Muscle of arm (tissue), 14 donors: ENCODE results near the gene B9D1. TPM values are rescaled to one million over a fixed set of nuclear protein-coding genes. Genes with fewer than 3 reads are reported as not detected.

Experiments used
- DNase-seq: peaks from one replicate; pipeline ENCODE4 v3.0.0-alpha.2; 2013
- long read RNA-seq, 11 donors: transcript quantifications; one replicate each; lab custom pipeline, GENCODE V29; 2026
- polyA plus RNA-seq, 12 donors: library from polyadenylated mRNA; unstranded; fragments of 120-200 nt; gene quantifications; one replicate each; pipeline ENCODE4 v1.2.1, GENCODE V29; 2013; ENCODE audit not compliant: insufficient read length in 12 of 12

Gene B9D1
- 10 to 100 TPM in 1 of 12 donors, 1 to 10 TPM in 9, not detected in 2; 4.8 to 11.5 (median 6.2) TPM for polyA plus RNA-seq
- long read RNA-seq, donor 1, transcript B9D1-201 (7 exons, 908 nt), result major isoform, 5 of 9 reads
- long read RNA-seq, donor 1, partial matches to known transcripts, result 0 of 9 reads
- long read RNA-seq, donor 1, other reads (novel, unspliced or antisense), result 0 of 9 reads
- long read RNA-seq, donor 2, partial matches to known transcripts, result 0 of 1 reads
- long read RNA-seq, donor 2, other reads (novel, unspliced or antisense), result 0 of 1 reads
- long read RNA-seq, donor 3, partial matches to known transcripts, result 0 of 1 reads
- long read RNA-seq, donor 3, other reads (novel, unspliced or antisense), result 0 of 1 reads
- long read RNA-seq, donor 4, result 0 reads
- long read RNA-seq, donor 5, partial matches to known transcripts, result 0 of 4 reads
- long read RNA-seq, donor 5, other reads (novel, unspliced or antisense), result 0 of 4 reads
- long read RNA-seq, donor 6, partial matches to known transcripts, result 0 of 2 reads
- long read RNA-seq, donor 6, other reads (novel, unspliced or antisense), result 0 of 2 reads
- long read RNA-seq, donor 7, partial matches to known transcripts, result 0 of 3 reads
- long read RNA-seq, donor 7, other reads (novel, unspliced or antisense), result 0 of 3 reads
- long read RNA-seq, donor 8, partial matches to known transcripts, result 130 of 135 reads
- long read RNA-seq, donor 8, other reads (novel, unspliced or antisense), result 0 of 135 reads
- long read RNA-seq, donor 9, partial matches to known transcripts, result 0 of 2 reads
- long read RNA-seq, donor 9, other reads (novel, unspliced or antisense), result 0 of 2 reads
- long read RNA-seq, donor 10, partial matches to known transcripts, result 7 of 10 reads
- long read RNA-seq, donor 10, other reads (novel, unspliced or antisense), result 0 of 10 reads
- long read RNA-seq, donor 11, partial matches to known transcripts, result 150 of 156 reads
- long read RNA-seq, donor 11, other reads (novel, unspliced or antisense), result 0 of 156 reads

- DNase-seq, result peak; percentile 97
These were observed at the start of gene B9D1 for GRCh38 chr17:19362277-19363113. Gene B9D1, minus strand, starts transcription at chr17:19362723. Its CDS starts 154 bp downstream, at chr17:19362569.

- no peak for DNase-seq
These were observed 49.1 kb upstream of the B9D1 start for GRCh38 chr17:19411631-19412030.

- peak; percentile 51 for DNase-seq
These were observed 48.5 kb upstream of the B9D1 start, which contains the start of gene RNF112 for GRCh38 chr17:19410875-19411620. Gene RNF112, plus strand, starts transcription at chr17:19411232. Its CDS starts 177 bp downstream, at chr17:19411409.

GRCh38 chr17:19410091-19410490 lies 47.6 kb upstream of the B9D1 start:
- DNase-seq, result no peak

GRCh38 chr17:19409509-19409908 lies 47.0 kb upstream of the B9D1 start:
- DNase-seq, result no peak

GRCh38 chr17:19409066-19409465 lies 46.5 kb upstream of the B9D1 start:
- no peak for DNase-seq

GRCh38 chr17:19408346-19408710 lies 45.8 kb upstream of the B9D1 start:
- DNase-seq, result no peak

- no peak for DNase-seq
These were observed 45.2 kb upstream of the B9D1 start for GRCh38 chr17:19407601-19408345.

GRCh38 chr17:19405114-19405513 lies 42.6 kb upstream of the B9D1 start:
- no peak for DNase-seq

GRCh38 chr17:19404264-19404663 lies 41.7 kb upstream of the B9D1 start:
- DNase-seq, result no peak

GRCh38 chr17:19403021-19403420 lies 40.5 kb upstream of the B9D1 start:
- DNase-seq, result no peak

- no peak for DNase-seq
These were observed 39.6 kb upstream of the B9D1 start for GRCh38 chr17:19402171-19402570.

GRCh38 chr17:19401321-19402010 lies 38.9 kb upstream of the B9D1 start:
- no peak for DNase-seq

GRCh38 chr17:19399750-19400450 lies 37.4 kb upstream of the B9D1 start:
- no peak for DNase-seq

- DNase-seq, result no peak
These were observed 36.0 kb upstream of the B9D1 start for GRCh38 chr17:19398301-19399181.

- no peak for DNase-seq
These were observed 35.1 kb upstream of the B9D1 start for GRCh38 chr17:19397556-19398041.

- DNase-seq, result no peak
These were observed 29.8 kb upstream of the B9D1 start for GRCh38 chr17:19392303-19392702.

- DNase-seq, result no peak
These were observed 28.9 kb upstream of the B9D1 start for GRCh38 chr17:19391432-19391831.
